NCI-H2107 treated with DMSO at 0.1 percent for 48 hours (cell line): ENCODE results near the gene RPL15.

ENCODE experiments used
- DNase-seq: peaks from one replicate; lab custom pipeline; 2025; ENCODE audit not compliant: unreplicated experiment; lab: John Stamatoyannopoulos, UW

The RPL15 gene

GRCh38 chr3:23926736-23927135, 9.8 kb downstream of the RPL15 start:
- DNase-seq: no peak

- no peak for DNase-seq
Measured at GRCh38 chr3:23928524-23928923, 11.6 kb downstream of the RPL15 start.

- DNase-seq: no peak
Measured at GRCh38 chr3:23931597-23931996, 14.7 kb downstream of the RPL15 start.

- no peak for DNase-seq
Measured at GRCh38 chr3:23932571-23932970, 15.6 kb downstream of the RPL15 start.

- no peak for DNase-seq
Measured at GRCh38 chr3:23934253-23934652, 17.3 kb downstream of the RPL15 start.

- no peak for DNase-seq
Measured at GRCh38 chr3:23937296-23937695, 20.4 kb downstream of the RPL15 start.

- no peak for DNase-seq
Measured at GRCh38 chr3:23938688-23939087, 21.8 kb downstream of the RPL15 start.

- DNase-seq: no peak
Measured at GRCh38 chr3:23940775-23941174, 23.8 kb downstream of the RPL15 start.

- no peak for DNase-seq
Measured at GRCh38 chr3:23941440-23941839, 24.5 kb downstream of the RPL15 start.

GRCh38 chr3:23942546-23942945, 25.6 kb downstream of the RPL15 start:
- DNase-seq: no peak

GRCh38 chr3:23944007-23944783, 27.3 kb downstream of the RPL15 start:
- DNase-seq: peak; percentile 9

GRCh38 chr3:23944861-23945662, 28.1 kb downstream of the RPL15 start, which contains the start of gene NR1D2:
Gene NR1D2 (plus strand): TSS chr3:23945286. CDS start chr3:23945579, 293 bp downstream.
- no peak for DNase-seq

GRCh38 chr3:23945663-23945912, 28.7 kb downstream of the RPL15 start:
- DNase-seq: no peak

- peak; percentile 50 for DNase-seq
Measured at GRCh38 chr3:23945913-23946687, 29.2 kb downstream of the RPL15 start.

- DNase-seq: no peak
Measured at GRCh38 chr3:23948761-23949160, 31.8 kb downstream of the RPL15 start.

- no peak for DNase-seq
Measured at GRCh38 chr3:23949784-23950183, 32.9 kb downstream of the RPL15 start.

GRCh38 chr3:23950293-23950692, 33.4 kb downstream of the RPL15 start:
- DNase-seq: no peak

- no peak for DNase-seq
Measured at GRCh38 chr3:23952646-23953045, 35.7 kb downstream of the RPL15 start.

- DNase-seq: no peak
Measured at GRCh38 chr3:23953523-23953922, 36.6 kb downstream of the RPL15 start.

GRCh38 chr3:23954144-23954543, 37.2 kb downstream of the RPL15 start:
- no peak for DNase-seq

GRCh38 chr3:23956701-23957100, 39.8 kb downstream of the RPL15 start:
- no peak for DNase-seq
